ENCODE data around the gene DCP1A.

- TF ChIP-seq ZFP3 (CRISPR knock-in tag; IDR thresholded peaks at IDR 0.05) = no peak
- no peak for TF ChIP-seq OSR1 (CRISPR knock-in tag; IDR thresholded peaks at IDR 0.05)
- TF ChIP-seq ARNTL (CRISPR knock-in tag; IDR thresholded peaks at IDR 0.05; ENCODE audit: borderline replicate concordance, low read depth) = no peak
- no peak for TF ChIP-seq CREB5 (CRISPR knock-in tag; IDR thresholded peaks at IDR 0.05; ENCODE audit: low read depth)
Observed at GRCh38 chr3:53273146-53273670, 74.1 kb downstream of the DCP1A start.
